GM21619 (cell line): ENCODE data around the gene GFPT1.
"Not testable (repeated sequence)": the region's sequence is repeated elsewhere in the genome, so short reads cannot be mapped to it uniquely, and the experiment has no call there.

Experiments used
- ATAC-seq: cut with Tn5 transposase; IDR thresholded peaks from one replicate; pipeline ENCODE4 v1.9.1; 2021; ENCODE audit not compliant: unreplicated experiment

GFPT1 gene

GRCh38 chr2:69384618-69385081 is 2.4 kb downstream of the GFPT1 start:
- no peak for ATAC-seq

DNA sequence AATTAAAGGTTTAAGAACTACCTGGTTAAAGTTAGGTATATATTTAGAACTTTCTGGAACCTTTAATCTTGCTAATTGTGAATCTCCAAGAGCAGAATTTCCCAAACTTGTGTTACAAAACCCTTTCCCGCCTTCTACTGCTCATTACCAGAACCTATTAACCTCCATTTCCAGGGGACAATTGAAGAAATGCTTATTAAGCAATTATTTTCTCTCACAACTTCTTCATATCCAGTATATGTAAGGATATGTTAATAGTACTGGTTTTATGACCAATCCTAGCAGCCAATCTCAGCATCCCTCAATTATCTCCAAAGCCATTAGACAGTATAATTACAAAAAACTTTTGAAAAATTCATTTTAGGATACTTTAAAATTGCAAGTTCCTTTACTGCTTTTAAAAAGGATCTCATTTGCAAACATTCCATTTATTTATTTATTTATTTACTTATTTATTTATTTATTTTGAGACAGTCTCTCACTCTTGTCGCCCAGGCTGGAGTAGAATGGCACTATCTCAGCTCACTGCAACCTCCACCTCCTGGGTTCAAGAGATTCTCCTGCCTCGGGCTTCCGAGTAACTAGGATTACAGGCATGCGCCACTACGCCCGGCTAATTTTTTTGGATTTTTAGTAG is 3.7 kb downstream of the GFPT1 start:
- no peak for ATAC-seq

- no peak for ATAC-seq
Measured at GRCh38 chr2:69382547-69382946, 4.5 kb downstream of the GFPT1 start.

DNA sequence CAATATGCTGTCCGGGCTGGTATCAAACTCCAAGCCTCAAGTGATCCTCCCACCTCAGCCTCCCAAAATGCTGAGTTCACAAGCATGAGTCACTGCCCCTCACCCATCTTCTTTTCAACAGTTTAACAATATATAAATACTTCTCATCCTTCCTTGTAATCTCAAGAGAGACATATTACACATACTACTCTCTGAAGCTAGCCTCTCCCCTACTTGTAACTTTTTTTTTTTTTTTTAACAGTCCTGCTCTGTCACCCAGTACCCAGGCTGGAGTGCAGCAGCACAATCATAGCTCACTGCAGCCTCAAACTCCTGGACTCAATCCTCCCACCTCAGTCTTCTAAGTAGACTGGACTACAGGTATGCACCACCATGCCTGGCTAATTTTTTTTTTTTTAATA is 5.7 kb downstream of the GFPT1 start:
- no peak for ATAC-seq

GRCh38 chr2:69380072-69380917 is 6.7 kb downstream of the GFPT1 start:
- no peak for ATAC-seq

- ATAC-seq = no peak
Measured at GRCh38 chr2:69376403-69376802, 10.6 kb downstream of the GFPT1 start.

DNA sequence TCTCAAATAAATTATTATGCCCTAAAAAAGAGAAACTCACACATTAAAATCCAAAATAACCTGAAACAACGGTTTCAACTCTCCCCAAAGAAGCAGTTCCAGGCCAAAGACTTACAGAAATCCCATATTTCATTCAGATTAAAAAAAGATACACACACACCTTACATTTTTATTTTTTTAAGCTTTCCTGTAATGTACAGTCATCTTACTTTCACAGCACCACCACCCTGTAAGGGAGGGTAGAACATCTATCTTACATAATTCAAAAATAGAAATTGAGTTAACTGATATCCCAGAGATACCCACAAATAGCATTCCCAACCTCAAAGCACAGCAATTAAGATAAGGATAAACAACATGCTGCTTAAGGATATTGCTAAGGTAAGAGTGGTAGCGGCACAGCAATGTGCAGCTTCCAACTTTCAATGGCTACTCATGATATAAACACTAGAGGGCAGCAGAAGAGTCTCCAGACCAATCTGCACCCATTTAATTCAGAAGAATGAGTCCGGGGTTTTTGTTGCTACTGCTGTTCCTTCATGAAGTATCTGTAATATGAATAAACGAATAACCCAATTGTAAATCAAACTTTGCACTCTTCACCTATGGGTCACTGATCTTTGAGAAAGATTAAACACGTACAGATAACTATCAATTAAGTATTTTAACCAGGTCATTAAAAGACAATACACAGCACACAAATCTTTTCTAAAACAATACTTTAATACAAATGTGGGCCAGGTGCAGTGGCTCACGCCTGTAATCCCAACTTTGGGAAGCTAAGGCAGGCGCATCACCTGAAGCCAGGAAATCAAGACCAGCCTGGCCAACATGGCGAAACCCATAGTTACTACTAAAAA is 11.3 kb downstream of the GFPT1 start:
- no peak for ATAC-seq

GRCh38 chr2:69372767-69373166 is 14.3 kb downstream of the GFPT1 start:
- ATAC-seq = no peak

DNA sequence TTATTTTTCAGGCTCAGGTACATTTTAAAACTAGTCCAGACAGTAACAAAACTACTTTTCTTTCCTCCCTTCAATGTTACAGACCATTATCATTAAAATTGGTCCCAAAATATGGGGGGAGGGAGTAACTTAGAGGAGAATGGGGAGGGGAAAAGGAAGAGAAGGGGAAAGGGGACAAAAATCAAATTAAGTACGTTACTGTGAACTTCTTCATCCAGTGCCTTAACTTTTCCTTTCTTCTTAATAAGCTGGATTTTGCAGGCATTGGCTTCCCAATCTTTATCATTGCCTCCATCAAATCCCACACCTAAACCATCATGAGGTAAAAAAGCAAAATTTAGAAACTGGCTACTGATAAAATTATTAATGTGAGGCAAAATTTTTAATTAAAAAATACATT is 17.2 kb downstream of the GFPT1 start:
- ATAC-seq = no peak

DNA sequence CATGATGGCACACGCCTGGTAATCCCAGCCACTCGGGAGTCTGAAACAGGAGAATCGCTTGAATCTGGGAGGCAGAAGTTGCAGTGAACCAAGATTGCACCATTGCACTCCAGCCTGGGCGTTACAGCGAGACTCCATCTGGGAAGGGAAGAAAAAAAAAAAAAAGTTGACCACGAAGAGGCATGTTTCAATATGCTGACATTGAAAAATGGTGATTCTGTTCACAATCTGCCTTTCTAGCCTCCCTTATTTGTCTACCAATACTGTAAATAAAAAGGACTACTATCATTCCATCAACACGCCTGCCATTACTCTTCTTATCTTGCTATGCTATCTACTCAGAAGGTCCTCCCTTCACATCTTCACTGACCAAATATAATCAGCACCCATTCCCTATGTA is 18.4 kb downstream of the GFPT1 start:
- no peak for ATAC-seq

DNA sequence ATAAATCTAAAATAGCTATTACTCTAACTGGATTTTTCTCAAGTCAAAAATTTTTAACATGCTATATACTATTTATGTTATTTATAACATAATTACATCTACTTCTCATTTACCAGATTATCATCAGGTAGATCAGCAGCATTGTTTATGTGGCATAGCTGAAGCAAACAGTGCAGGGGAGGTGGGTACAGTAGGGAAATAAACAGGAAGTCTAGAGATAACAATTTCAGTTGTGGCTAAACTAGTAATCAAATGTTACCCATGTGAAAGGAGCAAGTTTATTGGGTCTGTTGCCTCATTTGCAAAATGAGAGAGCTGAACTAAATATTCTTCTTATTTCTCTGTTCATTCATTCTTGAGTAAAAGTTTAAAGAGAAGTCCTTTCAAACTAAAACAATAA is 27.7 kb downstream of the GFPT1 start:
- ATAC-seq = no peak

DNA sequence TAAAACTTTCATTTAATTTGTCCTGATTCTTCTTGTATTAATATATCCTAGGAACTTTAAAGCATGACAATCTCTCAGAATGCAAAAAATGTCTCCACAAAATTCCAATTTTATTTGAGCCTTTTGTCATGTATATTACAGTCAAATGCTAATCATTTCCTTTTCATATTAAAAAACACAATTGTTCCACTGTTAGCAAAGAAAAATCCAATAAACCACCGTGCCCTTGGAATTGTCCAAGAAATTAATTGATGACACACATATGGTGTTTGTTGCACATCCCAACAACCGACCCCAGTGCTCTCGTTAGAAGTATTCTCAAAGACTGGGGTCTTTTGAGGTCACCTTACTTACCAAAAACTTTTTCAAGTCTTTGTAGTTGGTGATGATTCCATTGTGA is 28.1 kb downstream of the GFPT1 start:
- no peak for ATAC-seq

DNA sequence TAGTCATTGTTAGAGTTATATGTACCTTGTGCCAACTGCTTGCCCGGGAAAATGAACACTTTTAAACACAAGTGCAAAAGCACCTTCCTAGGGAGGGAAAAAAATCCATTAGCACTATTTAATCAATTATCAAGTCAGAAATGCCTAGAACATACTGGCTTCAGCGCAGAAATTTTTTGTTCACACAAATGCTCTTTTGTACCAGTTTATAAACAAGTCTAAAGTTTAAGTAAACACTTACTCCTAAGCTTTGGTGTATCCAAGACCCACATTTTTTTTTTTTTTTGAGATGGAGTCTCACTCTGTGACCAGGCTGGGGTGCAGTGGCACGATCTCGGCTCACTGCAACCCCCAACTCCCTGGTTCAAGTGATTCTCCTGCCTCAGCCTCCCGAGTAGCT is 30.6 kb downstream of the GFPT1 start:
- ATAC-seq = no peak

- ATAC-seq = not testable (repeated sequence)
Measured at GRCh38 chr2:69354976-69355375, 32.1 kb downstream of the GFPT1 start.

GRCh38 chr2:69353360-69353759 is 33.7 kb downstream of the GFPT1 start:
- ATAC-seq = no peak

DNA sequence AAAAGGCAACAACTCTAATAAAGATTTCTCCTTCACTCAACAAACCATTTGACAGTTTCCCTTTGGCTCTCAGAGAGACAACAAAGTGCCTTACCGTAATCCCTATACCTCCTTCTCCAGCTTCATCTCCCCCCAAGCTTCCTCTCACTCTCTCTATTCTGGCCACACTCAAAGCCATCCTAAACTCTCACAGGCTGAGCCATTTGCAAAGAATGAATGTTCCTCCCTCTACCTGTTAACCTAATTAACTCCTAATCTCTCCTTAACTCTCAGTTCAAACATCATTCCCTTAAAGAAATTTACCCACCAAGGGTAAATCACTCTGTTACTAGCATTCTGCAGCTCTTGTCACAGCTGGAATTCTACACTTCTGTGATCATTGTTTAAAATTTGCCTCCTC is 38.2 kb downstream of the GFPT1 start:
- no peak for ATAC-seq

- ATAC-seq = no peak
Measured at GRCh38 chr2:69345434-69345833, 41.6 kb downstream of the GFPT1 start.

DNA sequence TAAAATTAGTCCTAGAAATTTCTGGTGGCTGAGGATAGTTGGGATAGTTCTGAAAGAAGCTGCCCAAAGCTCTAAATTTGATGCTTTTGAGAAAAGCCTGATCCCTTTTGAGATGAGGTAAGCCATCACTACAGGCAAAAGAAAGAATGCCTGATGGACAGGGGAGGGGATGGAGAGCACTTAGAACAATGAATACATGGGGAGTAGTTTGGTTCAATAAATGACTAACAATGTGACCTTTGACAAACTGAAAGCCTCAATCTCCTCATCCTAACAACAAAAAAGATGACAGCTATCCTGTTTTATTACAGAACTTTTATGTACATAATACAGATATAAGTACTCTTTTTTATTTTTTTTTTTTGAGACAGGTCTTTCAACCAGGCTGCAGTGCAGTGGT is 42.7 kb downstream of the GFPT1 start:
- no peak for ATAC-seq

- ATAC-seq = no peak
Measured at GRCh38 chr2:69340101-69340775, 46.8 kb downstream of the GFPT1 start.

- ATAC-seq = no peak
Measured at GRCh38 chr2:69335311-69335710, 51.7 kb downstream of the GFPT1 start.

GRCh38 chr2:69333352-69333751 is 53.7 kb downstream of the GFPT1 start:
- ATAC-seq = no peak
